ENCODE data around the gene PLXNA2. TPM values are rescaled to one million over a fixed set of nuclear protein-coding genes. Genes with fewer than 3 reads are reported as not detected.

PLXNA2 gene
- total RNA-seq, 2 experiments from 2014 or later: 0.23 TPM; not detected in 1

- Histone ChIP-seq H3K4me2 (ENCODE audit: low read length) (no peak overlapping the region), H2AFZ (ENCODE audit: low read length) (no peak overlapping the region), H3K9me3 (ENCODE audit: low read length) (no peaks in the 10 kb centered on the region), H4K20me1 (ENCODE audit: insufficient read depth, low read length) (no peaks in the 10 kb centered on the region), H3K9me2 (ENCODE audit: insufficient read depth, low read length) (no peaks in the 10 kb centered on the region), H3K4me1 (ENCODE audit: insufficient read depth, low read length, poor library complexity, severe bottlenecking) (no peaks in the 10 kb centered on the region), H3K27ac (ENCODE audit: low read depth, low read length, poor library complexity, severe bottlenecking) (no peak overlapping the region), H3K79me2 (ENCODE audit: insufficient read depth, low read depth, low read length) (no peaks in the 10 kb centered on the region), H3K36me3 (ENCODE audit: insufficient read depth, low read length) (no peaks in the 10 kb centered on the region), H3K4me3 (ENCODE audit: low read depth, low read length, poor library complexity, severe bottlenecking) (no peak overlapping the region)
- CTCF ChIA-PET (ENCODE audit: unreplicated experiment): no interaction called here
- no TSS peak for BruUV-seq (replicated peaks)
- TF ChIP-seq EZH2phosphoT487 (IDR thresholded peaks at IDR 0.05; ENCODE audit: borderline replicate concordance, low read depth, low read length) (no peak), CTCF (conservative IDR thresholded peaks at IDR 0.05; ENCODE audit: low read length) (no peak)
- POLR2A ChIA-PET: no interaction called here
- DNase-seq (ENCODE audit: low spot score): no peak
- intact Hi-C loops (cut with micrococcal nuclease; ENCODE audit: unreplicated experiment): no loop called here
Measured at GRCh38 chr1:208261874-208262273, 17.7 kb upstream of the PLXNA2 start.

GRCh38 chr1:208258277-208258676, 14.1 kb upstream of the PLXNA2 start:
- no peak for TF ChIP-seq CTCF (conservative IDR thresholded peaks at IDR 0.05; ENCODE audit: low read length)
- BruUV-seq (replicated peaks): no TSS peak
- Histone ChIP-seq H3K4me3 (ENCODE audit: low read depth, low read length, poor library complexity, severe bottlenecking) (no peak overlapping the region), H3K36me3 (ENCODE audit: insufficient read depth, low read length) (no peaks in the 10 kb centered on the region), H3K4me2 (ENCODE audit: low read length) (no peak overlapping the region), H3K9me2 (ENCODE audit: insufficient read depth, low read length) (no peaks in the 10 kb centered on the region), H4K20me1 (ENCODE audit: insufficient read depth, low read length) (no peaks in the 10 kb centered on the region), H3K27ac (ENCODE audit: low read depth, low read length, poor library complexity, severe bottlenecking) (no peak overlapping the region), H3K9me3 (ENCODE audit: low read length) (no peaks in the 10 kb centered on the region), H3K4me1 (ENCODE audit: insufficient read depth, low read length, poor library complexity, severe bottlenecking) (no peaks in the 10 kb centered on the region), H2AFZ (ENCODE audit: low read length) (no peak overlapping the region), H3K79me2 (ENCODE audit: insufficient read depth, low read depth, low read length) (no peaks in the 10 kb centered on the region)
- CTCF ChIA-PET (ENCODE audit: unreplicated experiment): no interaction called here
- no peak for DNase-seq (ENCODE audit: low spot score)
- intact Hi-C loops (cut with micrococcal nuclease; ENCODE audit: unreplicated experiment): no loop called here
- POLR2A ChIA-PET: no interaction called here

GRCh38 chr1:208257351-208257750, 13.2 kb upstream of the PLXNA2 start:
- H3K4me1 ChIP-seq (ENCODE audit: insufficient read depth, low read length, poor library complexity, severe bottlenecking): no peaks in the 10 kb centered on the region
- no TSS peak for BruUV-seq (replicated peaks)
- no peaks in the 10 kb centered on the region for H3K9me3 ChIP-seq (ENCODE audit: low read length)
- intact Hi-C loops (cut with micrococcal nuclease; ENCODE audit: unreplicated experiment): no loop called here
- no peak for TF ChIP-seq EZH2phosphoT487 (IDR thresholded peaks at IDR 0.05; ENCODE audit: borderline replicate concordance, low read depth, low read length)
- no peak for TF ChIP-seq CTCF (conservative IDR thresholded peaks at IDR 0.05; ENCODE audit: low read length)
- H3K4me2 ChIP-seq (ENCODE audit: low read length): no peak overlapping the region
- ChIA-PET POLR2A (no interaction called here), CTCF (ENCODE audit: unreplicated experiment) (no interaction called here)
- no peaks in the 10 kb centered on the region for H3K9me2 ChIP-seq (ENCODE audit: insufficient read depth, low read length)
- DNase-seq (ENCODE audit: low spot score): no peak
- no peaks in the 10 kb centered on the region for H3K36me3 ChIP-seq (ENCODE audit: insufficient read depth, low read length)
- no peak overlapping the region for H3K4me3 ChIP-seq (ENCODE audit: low read depth, low read length, poor library complexity, severe bottlenecking)
- no peaks in the 10 kb centered on the region for H4K20me1 ChIP-seq (ENCODE audit: insufficient read depth, low read length)
- H2AFZ ChIP-seq (ENCODE audit: low read length): no peak overlapping the region
- no peaks in the 10 kb centered on the region for H3K79me2 ChIP-seq (ENCODE audit: insufficient read depth, low read depth, low read length)
- H3K27ac ChIP-seq (ENCODE audit: low read depth, low read length, poor library complexity, severe bottlenecking): no peak overlapping the region

All from OCI-LY7 (cell line).